Measurements from ENCODE around the gene IFI27.

The IFI27 gene

DNA sequence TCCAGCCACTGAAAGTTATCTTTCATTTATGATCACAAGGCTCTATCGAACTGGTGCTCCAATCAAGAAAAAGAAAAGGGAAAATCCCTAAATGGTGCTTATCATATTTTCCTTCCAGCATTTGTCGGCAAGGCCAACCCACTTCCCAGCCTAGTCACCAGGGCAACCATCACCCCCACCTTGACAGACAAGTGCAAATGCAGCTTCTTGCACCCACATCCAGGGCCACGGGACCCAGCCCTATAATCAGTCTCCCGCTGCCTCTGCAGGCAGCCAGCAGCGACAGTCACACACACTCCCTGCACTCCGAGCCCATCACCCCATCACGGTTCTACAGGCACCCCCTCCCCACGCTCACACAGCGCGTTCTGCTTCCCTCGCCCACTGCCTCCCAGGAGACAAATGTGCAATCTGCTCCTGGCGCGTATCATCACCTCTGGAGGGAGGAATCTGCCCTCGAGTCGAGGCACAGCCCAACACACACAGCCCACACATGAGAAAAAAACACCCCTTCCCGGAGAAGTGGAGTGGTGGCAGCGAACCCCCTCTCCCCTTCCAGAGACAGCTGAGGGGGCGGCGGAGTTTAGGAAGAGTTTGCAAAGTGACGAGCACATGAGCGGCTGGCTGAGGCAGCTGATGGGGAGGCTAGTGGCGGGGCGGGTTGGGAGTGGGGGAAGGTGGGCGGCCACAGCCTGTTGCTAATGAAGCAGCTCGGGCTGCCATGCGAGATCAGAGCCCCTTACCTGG lies 54.3 kb downstream of the IFI27 start:
- Histone ChIP-seq H3K27me3 (replicated peaks; ENCODE audit: control insufficient read depth, insufficient read depth, low read length) (0 out of 2 replicates have a peak, but pooled peaks cover 1% of the 10 kb centered on the region), H3K4me3 (replicated peaks; ENCODE audit: low read depth, low read length) (no peak overlapping the region), H3K36me3 (ENCODE audit: control insufficient read depth, insufficient read depth, low read length) (no peaks in the 10 kb centered on the region)
- DNase-seq (ENCODE audit: extremely low read depth, insufficient read length): no peak
- TF ChIP-seq, protein P1, sequence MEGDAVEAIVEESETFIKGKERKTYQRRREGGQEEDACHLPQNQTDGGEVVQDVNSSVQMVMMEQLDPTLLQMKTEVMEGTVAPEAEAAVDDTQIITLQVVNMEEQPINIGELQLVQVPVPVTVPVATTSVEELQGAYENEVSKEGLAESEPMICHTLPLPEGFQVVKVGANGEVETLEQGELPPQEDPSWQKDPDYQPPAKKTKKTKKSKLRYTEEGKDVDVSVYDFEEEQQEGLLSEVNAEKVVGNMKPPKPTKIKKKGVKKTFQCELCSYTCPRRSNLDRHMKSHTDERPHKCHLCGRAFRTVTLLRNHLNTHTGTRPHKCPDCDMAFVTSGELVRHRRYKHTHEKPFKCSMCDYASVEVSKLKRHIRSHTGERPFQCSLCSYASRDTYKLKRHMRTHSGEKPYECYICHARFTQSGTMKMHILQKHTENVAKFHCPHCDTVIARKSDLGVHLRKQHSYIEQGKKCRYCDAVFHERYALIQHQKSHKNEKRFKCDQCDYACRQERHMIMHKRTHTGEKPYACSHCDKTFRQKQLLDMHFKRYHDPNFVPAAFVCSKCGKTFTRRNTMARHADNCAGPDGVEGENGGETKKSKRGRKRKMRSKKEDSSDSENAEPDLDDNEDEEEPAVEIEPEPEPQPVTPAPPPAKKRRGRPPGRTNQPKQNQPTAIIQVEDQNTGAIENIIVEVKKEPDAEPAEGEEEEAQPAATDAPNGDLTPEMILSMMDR (IDR thresholded peaks at IDR 0.05; ENCODE audit: insufficient read depth, low read length, poor library complexity, severe bottlenecking): no peak

DNA sequence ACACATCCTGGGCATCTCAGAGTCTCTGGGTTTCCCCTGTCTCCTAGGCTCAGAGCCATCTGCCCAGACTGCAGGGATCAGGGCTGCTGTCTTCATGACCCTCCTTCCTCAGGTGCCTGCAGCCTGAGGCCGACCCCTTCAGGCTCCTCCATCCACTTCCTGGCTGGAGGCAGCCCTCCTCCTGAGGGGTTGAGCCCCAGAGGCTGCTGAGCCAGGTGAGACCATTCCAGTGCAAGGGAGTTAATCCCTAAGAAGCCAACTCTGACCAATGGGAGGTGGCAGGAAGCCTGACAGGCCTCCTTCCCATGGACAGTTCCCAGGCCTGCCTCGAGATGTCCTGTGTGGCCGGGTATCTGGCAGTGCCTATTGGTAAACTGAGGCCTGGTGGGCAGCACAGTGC lies 55.2 kb downstream of the IFI27 start:
- TF ChIP-seq, protein P1 (IDR thresholded peaks at IDR 0.05; ENCODE audit: insufficient read depth, low read length, poor library complexity, severe bottlenecking): no peak
- Histone ChIP-seq H3K4me3 (replicated peaks; ENCODE audit: low read depth, low read length) (no peak overlapping the region), H3K36me3 (ENCODE audit: control insufficient read depth, insufficient read depth, low read length) (no peaks in the 10 kb centered on the region), H3K27me3 (replicated peaks; ENCODE audit: control insufficient read depth, insufficient read depth, low read length) (peaks cover 1% of the 10 kb centered on the region; the same call in 1 of the 2 replicates)
- no peak for DNase-seq (ENCODE audit: extremely low read depth, insufficient read length)

All from GM06990 (cell line).